OCI-LY1 (cell line): ENCODE data around the gene LAMTOR2.

Experiments used
- EZH2 ChIP-seq: fragments of 200-600 bp; sonication (generic), shearing (Covaris generic); IDR thresholded peaks from 2 replicates; pipeline ENCODE4 v1.8.0; 2017; ENCODE audit warnings: borderline replicate concordance, mixed run types, mild to moderate bottlenecking, antibody characterized with exemption, low read length, moderate library complexity, mixed read lengths
- TF ChIP-seq, protein P1 (sequence below): fragments of 200-600 bp; sonication (generic), shearing (Covaris generic); IDR thresholded peaks from 2 replicates; pipeline ENCODE4 v1.5.1; 2017; ENCODE audit warnings: mild to moderate bottlenecking, antibody characterized with exemption, low read length, moderate library complexity, mixed read lengths

DNA sequence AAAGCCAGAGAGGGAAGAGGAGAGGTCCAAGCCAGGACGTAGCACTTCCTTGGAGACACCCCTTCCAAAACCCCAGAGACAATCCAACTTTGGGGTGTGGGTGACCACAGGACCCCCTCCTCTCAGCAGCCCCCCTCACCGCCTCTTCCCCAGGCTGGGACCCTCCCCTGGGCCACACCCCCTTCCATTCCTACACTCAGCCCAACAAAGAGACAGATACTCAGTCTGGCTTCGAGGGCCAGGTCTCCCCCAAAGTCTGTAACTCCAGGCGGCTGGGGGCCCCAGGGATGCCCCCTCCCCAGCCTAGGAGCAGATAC lies 26.2 kb downstream of the LAMTOR2 start:
- TF ChIP-seq, protein P1, sequence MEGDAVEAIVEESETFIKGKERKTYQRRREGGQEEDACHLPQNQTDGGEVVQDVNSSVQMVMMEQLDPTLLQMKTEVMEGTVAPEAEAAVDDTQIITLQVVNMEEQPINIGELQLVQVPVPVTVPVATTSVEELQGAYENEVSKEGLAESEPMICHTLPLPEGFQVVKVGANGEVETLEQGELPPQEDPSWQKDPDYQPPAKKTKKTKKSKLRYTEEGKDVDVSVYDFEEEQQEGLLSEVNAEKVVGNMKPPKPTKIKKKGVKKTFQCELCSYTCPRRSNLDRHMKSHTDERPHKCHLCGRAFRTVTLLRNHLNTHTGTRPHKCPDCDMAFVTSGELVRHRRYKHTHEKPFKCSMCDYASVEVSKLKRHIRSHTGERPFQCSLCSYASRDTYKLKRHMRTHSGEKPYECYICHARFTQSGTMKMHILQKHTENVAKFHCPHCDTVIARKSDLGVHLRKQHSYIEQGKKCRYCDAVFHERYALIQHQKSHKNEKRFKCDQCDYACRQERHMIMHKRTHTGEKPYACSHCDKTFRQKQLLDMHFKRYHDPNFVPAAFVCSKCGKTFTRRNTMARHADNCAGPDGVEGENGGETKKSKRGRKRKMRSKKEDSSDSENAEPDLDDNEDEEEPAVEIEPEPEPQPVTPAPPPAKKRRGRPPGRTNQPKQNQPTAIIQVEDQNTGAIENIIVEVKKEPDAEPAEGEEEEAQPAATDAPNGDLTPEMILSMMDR = no peak
- no peak for TF ChIP-seq EZH2
